Measurements from ENCODE around the gene ITGAL. TPM values are rescaled to one million over a fixed set of nuclear protein-coding genes. Genes with fewer than 3 reads are reported as not detected.
A peak's percentile ranks its signal among the peaks of the same experiment; 100 is the strongest.
"Not testable (repeated sequence)": the region's sequence is repeated elsewhere in the genome, so short reads cannot be mapped to it uniquely, and the experiment has no call there.

ITGAL gene
- total RNA-seq, 1 donor from 2014 or later: 1.5 TPM

DNA sequence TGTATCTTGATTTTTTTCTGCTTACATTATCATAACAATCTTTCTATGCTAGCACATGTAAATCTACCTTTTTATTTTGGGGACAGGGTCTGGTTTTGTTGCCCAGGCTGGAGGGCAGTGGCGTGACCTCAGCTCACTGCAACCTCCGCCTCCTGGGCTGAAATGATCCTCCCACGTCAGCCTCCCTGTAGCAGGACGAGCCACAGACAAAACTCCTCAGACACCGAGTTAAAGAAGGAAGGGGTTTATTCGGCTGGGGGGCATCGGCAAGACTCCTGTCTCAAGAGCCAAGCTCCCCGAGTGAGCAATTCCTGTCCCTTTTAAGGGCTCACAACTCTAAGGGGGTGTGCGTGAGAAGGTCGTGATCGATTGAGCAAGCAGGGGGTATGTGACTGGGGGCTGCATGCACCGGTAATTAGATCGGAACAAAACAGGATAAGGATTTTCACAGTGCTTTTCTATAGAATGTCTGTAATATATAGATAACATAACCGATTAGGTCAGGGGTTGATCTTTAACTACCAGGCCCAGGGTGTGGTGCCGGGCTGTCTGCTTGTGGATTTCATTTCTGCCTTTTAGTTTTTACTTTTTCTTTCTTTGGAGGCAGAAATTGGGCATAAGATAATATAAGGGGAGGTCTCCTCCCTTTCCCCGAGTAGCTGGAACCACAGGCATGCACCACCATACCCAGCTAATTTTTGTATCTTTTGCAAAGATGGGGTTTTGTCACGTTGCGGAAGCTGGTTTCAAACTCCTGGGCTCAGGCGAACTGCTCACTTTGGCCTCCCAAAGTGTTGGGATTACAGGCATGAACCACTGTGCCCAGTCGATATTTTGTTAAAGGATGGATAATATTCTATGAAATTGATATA, 19.6 kb upstream of the ITGAL start:
- DNase-seq; intact Hi-C loops (cut with DNase I); ATAC-seq (ENCODE audit: poor library complexity): not testable (repeated sequence)

DNA sequence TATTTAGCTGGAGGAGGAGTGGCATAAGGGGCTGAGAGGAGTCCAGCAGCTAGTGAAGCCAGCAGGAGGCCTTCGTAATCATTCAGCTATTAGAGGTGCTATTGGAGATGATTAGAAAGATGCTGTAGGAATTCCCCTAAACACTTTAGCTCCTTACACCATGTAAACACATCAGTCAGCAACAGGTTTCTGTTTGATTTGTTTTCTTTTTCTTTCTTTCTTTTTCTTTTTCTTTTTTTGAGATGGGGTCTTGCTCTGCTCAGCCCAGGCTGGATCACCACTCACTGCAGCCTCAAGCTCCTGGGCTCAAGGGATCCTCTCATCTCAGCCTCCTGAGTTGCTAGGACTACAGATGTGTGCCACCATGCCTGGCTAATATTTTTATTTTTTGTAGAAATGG, 16.2 kb upstream of the ITGAL start:
- ATAC-seq (ENCODE audit: poor library complexity) (no peak), DNase-seq (no peak)
- intact Hi-C loops (cut with DNase I): no loop called here

GRCh38 chr16:30457256-30457655, 15.3 kb upstream of the ITGAL start:
- DNase-seq (peak; percentile 47), ATAC-seq (ENCODE audit: poor library complexity) (peak; percentile 92)
- intact Hi-C loops (cut with DNase I): no loop called here

GRCh38 chr16:30457743-30458560, 14.6 kb upstream of the ITGAL start:
- ATAC-seq (ENCODE audit: poor library complexity): no peak
- no peak for DNase-seq
- intact Hi-C loops (cut with DNase I): no loop called here

GRCh38 chr16:30458561-30459394, 13.8 kb upstream of the ITGAL start:
- DNase-seq (peak; percentile 71), ATAC-seq (ENCODE audit: poor library complexity) (peak; percentile 49)
- intact Hi-C loops (cut with DNase I): no loop called here

- intact Hi-C loops (cut with DNase I): no loop called here
- DNase-seq (no peak), ATAC-seq (ENCODE audit: poor library complexity) (no peak)
These were observed 13.1 kb upstream of the ITGAL start for GRCh38 chr16:30459456-30459855.

- intact Hi-C loops (cut with DNase I); DNase-seq; ATAC-seq (ENCODE audit: poor library complexity): not testable (repeated sequence)
These were observed 11.1 kb upstream of the ITGAL start for GRCh38 chr16:30461426-30461825.

DNA sequence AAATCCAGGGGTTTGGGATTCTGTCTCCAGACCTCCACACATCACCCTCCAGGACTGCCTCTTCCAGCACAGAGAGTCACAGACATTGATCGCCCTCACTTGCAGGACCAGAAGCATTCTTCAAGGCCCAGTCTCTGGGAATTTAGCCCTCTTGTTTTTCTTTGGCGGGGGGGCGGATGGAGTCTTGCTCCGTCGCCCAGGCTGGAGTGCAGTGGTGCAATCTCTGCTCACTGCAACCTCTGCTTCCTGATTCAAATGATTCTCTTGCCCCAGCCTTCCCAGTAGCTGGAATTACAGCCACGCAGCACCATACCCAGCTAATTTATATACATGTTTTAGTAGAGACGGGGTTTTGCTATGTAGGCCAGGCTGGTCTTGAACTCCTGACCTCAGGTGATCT, 8.5 kb upstream of the ITGAL start:
- ATAC-seq (ENCODE audit: poor library complexity) (no peak), DNase-seq (no peak)
- intact Hi-C loops (cut with DNase I): no loop called here

DNA sequence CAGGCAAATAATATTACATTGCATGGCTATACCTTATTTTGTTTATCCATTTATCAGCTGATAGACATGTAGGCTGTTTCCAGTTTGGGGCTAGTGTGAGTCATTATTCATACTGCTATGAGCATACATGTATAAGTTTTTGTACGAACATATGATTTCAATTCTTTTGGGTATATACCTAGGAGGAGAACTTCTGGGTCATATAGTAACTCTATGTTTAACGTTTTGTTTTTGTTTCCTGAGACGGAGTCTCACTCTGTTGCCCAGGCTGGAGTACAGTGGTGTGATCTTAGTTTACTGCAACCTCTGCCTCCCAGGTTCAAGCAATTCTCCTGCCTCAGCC, 2.4 kb upstream of the ITGAL start:
- DNase-seq (no peak), ATAC-seq (ENCODE audit: poor library complexity) (no peak)
- intact Hi-C loops (cut with DNase I): no loop called here

DNA sequence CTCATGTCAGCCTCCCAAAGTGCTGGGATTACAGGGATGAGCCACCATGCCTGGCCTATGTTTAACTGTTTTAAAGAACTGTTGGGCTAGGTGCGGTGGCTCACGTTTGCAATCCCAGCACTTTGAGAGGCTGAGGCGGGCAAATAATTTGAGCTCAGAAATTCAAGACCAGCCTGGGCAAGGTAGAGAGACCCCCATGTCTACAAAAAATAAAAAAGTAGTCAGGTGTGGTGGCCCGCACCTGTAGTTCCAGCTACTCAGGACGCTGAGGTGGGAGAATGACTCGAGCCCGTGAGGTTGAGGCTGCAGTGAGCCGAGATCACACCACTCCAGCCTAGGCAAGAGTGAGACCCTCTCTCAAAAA, 1.9 kb upstream of the ITGAL start:
- ATAC-seq (ENCODE audit: poor library complexity) (no peak), DNase-seq (no peak)
- intact Hi-C loops (cut with DNase I): no loop called here

- DNase-seq (no peak), ATAC-seq (ENCODE audit: poor library complexity) (peak; percentile 43)
- intact Hi-C loops (cut with DNase I): no loop called here
These were observed 910 bp downstream of the ITGAL start for GRCh38 chr16:30473231-30474073.

DNA sequence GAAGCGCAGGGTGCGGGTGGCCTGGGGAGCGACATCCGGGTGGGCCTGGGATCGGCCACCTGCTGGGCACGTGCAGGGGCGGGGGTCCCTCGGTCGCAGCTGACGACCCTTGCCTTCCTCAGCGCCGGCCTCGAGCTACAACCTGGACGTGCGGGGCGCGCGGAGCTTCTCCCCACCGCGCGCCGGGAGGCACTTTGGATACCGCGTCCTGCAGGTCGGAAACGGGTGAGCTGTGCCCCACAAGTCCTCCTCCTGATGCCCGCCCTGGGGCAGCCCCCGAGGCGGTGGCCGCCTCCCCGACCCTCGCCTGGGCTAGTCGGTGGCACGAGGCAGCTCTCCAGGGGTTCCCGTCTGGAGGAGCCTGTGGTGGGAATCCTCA, 1.5 kb downstream of the ITGAL start:
- intact Hi-C loops (cut with DNase I): no loop called here
- no peak for DNase-seq
- ATAC-seq (ENCODE audit: poor library complexity): no peak

- no peak for DNase-seq
- ATAC-seq (ENCODE audit: poor library complexity): no peak
- intact Hi-C loops (cut with DNase I): no loop called here
These were observed 2.1 kb downstream of the ITGAL start for GRCh38 chr16:30474684-30475083.

GRCh38 chr16:30476991-30477390, 4.4 kb downstream of the ITGAL start:
- DNase-seq: no peak
- no peak for ATAC-seq (ENCODE audit: poor library complexity)
- intact Hi-C loops (cut with DNase I): no loop called here

- ATAC-seq (ENCODE audit: poor library complexity); intact Hi-C loops (cut with DNase I); DNase-seq: not testable (repeated sequence)
These were observed 5.2 kb downstream of the ITGAL start for GRCh38 chr16:30477773-30478172.

DNA sequence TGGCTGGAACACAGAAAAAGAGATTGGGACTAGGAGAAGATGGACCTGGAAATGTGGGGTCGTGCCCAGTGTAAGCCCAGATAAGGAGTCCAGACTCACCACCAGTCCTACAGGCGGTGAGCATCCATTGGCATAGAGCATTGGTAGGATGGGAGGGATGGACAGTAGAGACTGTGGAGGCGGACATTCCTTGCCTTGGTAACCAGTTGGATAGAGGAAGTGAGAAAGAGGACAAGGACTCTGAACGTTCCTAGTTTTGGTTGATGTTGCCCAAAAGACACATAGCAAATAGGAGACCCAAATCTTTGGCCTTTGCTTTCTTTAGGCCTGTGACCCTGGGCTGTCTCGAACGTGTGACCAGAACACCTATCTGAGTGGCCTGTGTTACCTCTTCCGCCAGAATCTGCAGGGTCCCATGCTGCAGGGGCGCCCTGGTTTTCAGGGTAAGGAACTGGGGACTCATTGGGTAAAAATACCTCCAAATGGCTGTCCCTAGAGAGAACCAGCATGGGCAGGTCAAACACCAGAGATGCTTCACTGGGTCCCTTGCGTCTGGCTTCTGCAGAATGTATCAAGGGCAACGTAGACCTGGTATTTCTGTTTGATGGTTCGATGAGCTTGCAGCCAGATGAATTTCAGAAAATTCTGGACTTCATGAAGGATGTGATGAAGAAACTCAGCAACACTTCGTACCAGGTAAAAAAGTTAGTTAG, 6.4 kb downstream of the ITGAL start:
- intact Hi-C loops (cut with DNase I): no loop called here
- no peak for ATAC-seq (ENCODE audit: poor library complexity)

GRCh38 chr16:30481381-30481780, 8.8 kb downstream of the ITGAL start:
- no peak for DNase-seq
- no peak for ATAC-seq (ENCODE audit: poor library complexity)
- intact Hi-C loops (cut with DNase I): no loop called here

More for the DNA sequence above, 6.4 kb downstream of the ITGAL start:
- DNase-seq: no peak

GRCh38 chr16:30482366-30482765, 9.8 kb downstream of the ITGAL start:
- DNase-seq: no peak
- no peak for ATAC-seq (ENCODE audit: poor library complexity)
- intact Hi-C loops (cut with DNase I): no loop called here
